Measurements from ENCODE around the gene XIST.
"Not testable (repeated sequence)": the region's sequence is repeated elsewhere in the genome, so short reads cannot be mapped to it uniquely, and the experiment has no call there.

XIST gene

DNA sequence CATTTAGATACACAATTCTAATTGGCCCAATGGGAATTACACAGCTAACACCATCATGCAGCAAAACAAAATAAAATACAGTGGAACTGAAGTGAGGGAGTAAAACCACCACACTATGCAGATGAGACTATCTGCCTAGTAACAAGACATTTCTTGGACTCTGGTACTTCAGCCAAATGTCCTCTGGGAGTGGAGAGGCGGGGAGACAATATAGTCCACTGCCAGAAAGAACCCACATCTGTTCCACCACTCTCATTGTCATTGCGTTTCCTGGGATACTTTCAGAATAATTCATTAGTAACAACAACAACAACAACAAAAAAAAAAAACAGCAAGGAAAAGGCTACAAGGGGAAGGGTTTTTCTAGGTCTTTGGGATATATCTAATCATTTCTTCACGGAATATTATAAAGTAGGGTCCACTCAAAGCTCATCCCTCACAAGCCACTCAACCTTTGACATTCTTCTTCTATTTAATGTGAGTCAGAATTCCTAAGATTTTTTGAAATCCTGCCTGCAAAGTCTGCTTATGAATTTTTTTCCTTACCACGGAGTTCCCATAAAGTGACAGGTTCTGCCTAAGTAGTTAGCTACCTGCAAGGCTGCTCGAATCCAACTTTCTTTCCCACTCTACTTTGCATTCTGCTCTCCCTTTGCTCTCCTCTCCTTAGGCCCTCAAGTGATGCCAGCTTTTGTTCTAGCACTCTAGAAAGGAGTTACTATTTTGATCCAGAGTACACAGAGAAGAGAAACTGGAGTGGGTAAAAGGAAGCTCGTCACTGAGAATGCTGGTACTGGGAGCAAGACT lies 34.9 kb downstream of the XIST start:
- in situ Hi-C loops (cut with HindIII; ENCODE audit: low sequenced_read_pairs): no loop called here
- no peak for TF ChIP-seq CTCF (IDR thresholded peaks at IDR 0.05; ENCODE audit: low read depth, low read length)
- DNase-seq (ENCODE audit: low read depth, low spot score): no peak
- H3K4me3 ChIP-seq (ENCODE audit: low read depth, low read length): no peak overlapping the region

- in situ Hi-C loops (cut with HindIII; ENCODE audit: low sequenced_read_pairs): no loop called here
- no peak for DNase-seq (ENCODE audit: low read depth, low spot score)
- no peak for TF ChIP-seq CTCF (IDR thresholded peaks at IDR 0.05; ENCODE audit: low read depth, low read length)
- no peak overlapping the region for H3K4me3 ChIP-seq (ENCODE audit: low read depth, low read length)
Measured at GRCh38 chrX:73812256-73812655, 40.3 kb downstream of the XIST start.

DNA sequence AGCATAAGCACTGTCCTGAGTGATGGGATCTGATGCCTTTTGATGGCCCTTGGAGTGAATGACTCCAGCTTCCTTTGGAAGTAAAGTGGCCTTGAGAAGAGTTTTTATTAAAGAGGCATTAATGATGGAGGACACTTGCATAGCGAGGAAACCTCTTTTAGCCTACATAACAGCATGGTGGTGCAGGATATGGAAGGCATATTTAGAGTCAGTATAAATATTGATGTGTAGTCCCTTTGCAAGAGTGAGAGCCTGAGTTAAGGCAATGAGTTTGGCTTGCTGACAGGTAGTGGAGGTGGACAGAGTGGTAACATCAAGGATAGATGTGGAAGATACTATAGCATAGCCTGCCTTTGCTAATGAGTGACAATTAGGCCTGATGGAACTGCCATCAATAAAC lies 48.4 kb downstream of the XIST start:
- DNase-seq (ENCODE audit: low read depth, low spot score); H3K4me3 ChIP-seq (ENCODE audit: low read depth, low read length); in situ Hi-C loops (cut with HindIII; ENCODE audit: low sequenced_read_pairs): not testable (repeated sequence)

DNA sequence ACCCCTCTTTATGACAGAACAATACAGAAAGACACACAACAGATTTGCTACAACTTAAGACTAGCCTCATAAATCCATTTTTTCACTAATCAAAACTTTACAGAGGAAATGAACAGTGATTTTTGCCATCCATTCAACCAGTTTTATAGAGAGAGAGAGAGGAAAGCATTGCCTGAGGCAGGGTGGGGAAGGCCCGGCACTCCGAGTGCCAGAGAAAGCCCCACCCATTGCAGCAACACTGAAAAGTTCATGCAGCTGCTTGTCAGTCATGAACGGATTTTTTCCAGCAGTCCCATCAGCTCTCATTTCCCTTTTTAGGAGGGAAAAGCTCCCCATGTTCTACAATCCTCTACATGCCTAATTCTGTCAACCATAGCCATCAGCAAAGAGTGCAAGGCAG lies 52.6 kb downstream of the XIST start:
- no peak for DNase-seq (ENCODE audit: low read depth, low spot score)
- in situ Hi-C loops (cut with HindIII; ENCODE audit: low sequenced_read_pairs): no loop called here
- H3K4me3 ChIP-seq (ENCODE audit: low read depth, low read length): no peak overlapping the region
- TF ChIP-seq CTCF (IDR thresholded peaks at IDR 0.05; ENCODE audit: low read depth, low read length): no peak

DNA sequence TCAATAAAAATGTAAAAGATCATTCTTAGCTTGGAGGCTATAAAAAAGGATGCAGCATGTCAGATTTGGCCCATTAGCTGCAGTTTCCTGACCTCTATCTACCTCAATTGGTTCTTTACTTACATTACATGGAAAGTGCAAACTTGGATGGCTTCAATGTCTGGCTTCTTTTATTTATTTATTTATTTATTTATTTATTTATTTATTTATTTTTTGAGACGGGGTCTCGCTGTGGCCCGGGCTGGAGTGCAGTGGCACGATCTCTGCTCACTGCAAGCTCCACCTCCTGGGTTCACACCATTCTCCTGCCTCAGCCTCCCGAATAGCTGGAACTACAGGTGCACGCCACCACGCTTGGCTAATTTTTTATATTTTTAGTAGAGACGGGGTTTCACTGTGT lies 60.0 kb downstream of the XIST start:
- DNase-seq (ENCODE audit: low read depth, low spot score); in situ Hi-C loops (cut with HindIII; ENCODE audit: low sequenced_read_pairs); H3K4me3 ChIP-seq (ENCODE audit: low read depth, low read length): not testable (repeated sequence)

DNA sequence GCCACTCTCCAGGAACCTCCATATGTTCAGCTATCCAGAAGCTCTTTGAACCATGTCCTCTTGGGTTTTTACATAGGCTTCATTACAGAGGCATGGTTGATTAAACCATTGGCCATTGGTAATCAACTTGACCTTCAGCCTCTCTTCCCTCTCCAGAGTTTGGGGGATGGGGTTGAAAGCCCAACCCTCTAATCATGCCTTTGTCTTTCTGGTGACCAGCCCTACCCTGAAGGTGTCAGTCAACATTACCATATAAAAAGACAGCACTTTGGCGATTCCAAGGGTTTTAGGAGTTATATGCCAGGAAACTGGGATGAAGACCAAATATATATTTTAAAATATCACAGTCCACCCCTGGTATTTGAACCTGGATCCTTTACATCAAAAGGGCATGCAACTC lies 67.0 kb downstream of the XIST start:
- in situ Hi-C loops (cut with HindIII; ENCODE audit: low sequenced_read_pairs): no loop called here
- H3K4me3 ChIP-seq (ENCODE audit: low read depth, low read length): no peak overlapping the region
- TF ChIP-seq CTCF (IDR thresholded peaks at IDR 0.05; ENCODE audit: low read depth, low read length): no peak
- DNase-seq (ENCODE audit: low read depth, low spot score): no peak

Measured in astrocyte of the spinal cord (primary cell).